HepG2 (cell line): ENCODE data around the gene CHST13. TPM values are rescaled to one million over a fixed set of nuclear protein-coding genes. Genes with fewer than 3 reads are reported as not detected.

Experiments used
- BRF2 ChIP-seq: sonication (generic); formaldehyde crosslinking; IDR thresholded peaks from 2 replicates; pipeline ENCODE4 v1.8.1; 2022; ENCODE audit warnings: mild to moderate bottlenecking, missing genetic modification reagents
- NR3C1 ChIP-seq: sonication (generic); formaldehyde crosslinking; IDR thresholded peaks from 2 replicates; pipeline ENCODE4 v1.4.0; 2020; ENCODE audit warnings: missing genetic modification reagents
- STAT5B ChIP-seq: sonication (generic); formaldehyde crosslinking; IDR thresholded peaks from 2 replicates; pipeline ENCODE4 v1.4.0; 2020; ENCODE audit warnings: missing genetic modification reagents
- TEF ChIP-seq: sonication (generic); formaldehyde crosslinking; IDR thresholded peaks from 2 replicates; pipeline ENCODE4 v1.5.0; 2020; ENCODE audit warnings: missing genetic modification reagents
- ZNF709 ChIP-seq: sonication (generic); formaldehyde crosslinking; IDR thresholded peaks from 2 replicates; pipeline ENCODE4 v1.5.0; 2020; ENCODE audit warnings: mild to moderate bottlenecking, missing genetic modification reagents
- ZSCAN30 ChIP-seq: sonication (generic); formaldehyde crosslinking; IDR thresholded peaks from 2 replicates; pipeline ENCODE4 v1.5.0; 2020; ENCODE audit warnings: mild to moderate bottlenecking, missing genetic modification reagents
- polyA plus RNA-seq, 8 experiments: library from polyadenylated mRNA; depleted of rRNA in 3 of 8; stranded (reverse) in 7 of 8; unstranded in 1 of 8; fragments of >200 nt; fragmentation: Illumina TruSeq in 4 of 8; extraction: Trizol in 4 of 8; gene quantifications; 2 replicates each; pipeline versions ENCODE4 v1.2.1 to v1.2.3, GENCODE V29; 2011 to 2016; ENCODE audit warnings: low read depth in 4 of 8, missing spikeins in 1 of 8, mixed read lengths in 1 of 8; ENCODE audit not compliant: insufficient read depth in 1 of 8
- total RNA-seq, 5 experiments: library from RNA; depleted of rRNA; stranded (reverse); fragments of >200 nt; fragmentation: Illumina TruSeq; extraction: Trizol; gene quantifications; 2 replicates each; pipeline ENCODE4 v1.2.3, GENCODE V29; 2016; ENCODE audit warnings: low read depth in 1 of 5
- TF ChIP-seq, protein P1 (sequence below): sonication (generic); IDR thresholded peaks from 2 replicates; pipeline ENCODE4 v1.6.1; 2016; ENCODE audit warnings: low read depth, borderline replicate concordance
- TF ChIP-seq, protein P2 (sequence below): sonication (generic); formaldehyde crosslinking; IDR thresholded peaks from 2 replicates; pipeline ENCODE4 v1.4.0; 2020; ENCODE audit warnings: mild to moderate bottlenecking, missing genetic modification reagents

Gene CHST13
- total and polyA plus RNA-seq, 2 of the 13 experiments (the other 11 are each of a cell fraction or from before 2014, with no cell fraction given): 32.0 to 43.1 TPM

GRCh38 chr3:126527455-126528211 lies 3.7 kb downstream of the CHST13 start (continued):
- TF ChIP-seq, protein P1, sequence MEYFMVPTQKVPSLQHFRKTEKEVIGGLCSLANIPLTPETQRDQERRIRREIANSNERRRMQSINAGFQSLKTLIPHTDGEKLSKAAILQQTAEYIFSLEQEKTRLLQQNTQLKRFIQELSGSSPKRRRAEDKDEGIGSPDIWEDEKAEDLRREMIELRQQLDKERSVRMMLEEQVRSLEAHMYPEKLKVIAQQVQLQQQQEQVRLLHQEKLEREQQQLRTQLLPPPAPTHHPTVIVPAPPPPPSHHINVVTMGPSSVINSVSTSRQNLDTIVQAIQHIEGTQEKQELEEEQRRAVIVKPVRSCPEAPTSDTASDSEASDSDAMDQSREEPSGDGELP: no peak
- TF ChIP-seq STAT5B (CRISPR knock-in tag): no peak
- no peak for TF ChIP-seq ZSCAN30 (CRISPR knock-in tag)
- no peak for TF ChIP-seq TEF (CRISPR knock-in tag)
- TF ChIP-seq ZNF709 (CRISPR knock-in tag): 0 out of 2 replicates have a peak, but pooled peaks have one; percentile 7
- no peak for TF ChIP-seq NR3C1 (CRISPR knock-in tag)
- TF ChIP-seq, protein P2, sequence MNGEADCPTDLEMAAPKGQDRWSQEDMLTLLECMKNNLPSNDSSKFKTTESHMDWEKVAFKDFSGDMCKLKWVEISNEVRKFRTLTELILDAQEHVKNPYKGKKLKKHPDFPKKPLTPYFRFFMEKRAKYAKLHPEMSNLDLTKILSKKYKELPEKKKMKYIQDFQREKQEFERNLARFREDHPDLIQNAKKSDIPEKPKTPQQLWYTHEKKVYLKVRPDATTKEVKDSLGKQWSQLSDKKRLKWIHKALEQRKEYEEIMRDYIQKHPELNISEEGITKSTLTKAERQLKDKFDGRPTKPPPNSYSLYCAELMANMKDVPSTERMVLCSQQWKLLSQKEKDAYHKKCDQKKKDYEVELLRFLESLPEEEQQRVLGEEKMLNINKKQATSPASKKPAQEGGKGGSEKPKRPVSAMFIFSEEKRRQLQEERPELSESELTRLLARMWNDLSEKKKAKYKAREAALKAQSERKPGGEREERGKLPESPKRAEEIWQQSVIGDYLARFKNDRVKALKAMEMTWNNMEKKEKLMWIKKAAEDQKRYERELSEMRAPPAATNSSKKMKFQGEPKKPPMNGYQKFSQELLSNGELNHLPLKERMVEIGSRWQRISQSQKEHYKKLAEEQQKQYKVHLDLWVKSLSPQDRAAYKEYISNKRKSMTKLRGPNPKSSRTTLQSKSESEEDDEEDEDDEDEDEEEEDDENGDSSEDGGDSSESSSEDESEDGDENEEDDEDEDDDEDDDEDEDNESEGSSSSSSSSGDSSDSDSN (CRISPR knock-in tag): peak; percentile 20; the same call in 1 of the 2 replicates
- no peak for TF ChIP-seq BRF2
